ENCODE results near the gene UBE2O.
A peak's percentile ranks its signal among the peaks of the same experiment; 100 is the strongest.

The UBE2O gene

DNA sequence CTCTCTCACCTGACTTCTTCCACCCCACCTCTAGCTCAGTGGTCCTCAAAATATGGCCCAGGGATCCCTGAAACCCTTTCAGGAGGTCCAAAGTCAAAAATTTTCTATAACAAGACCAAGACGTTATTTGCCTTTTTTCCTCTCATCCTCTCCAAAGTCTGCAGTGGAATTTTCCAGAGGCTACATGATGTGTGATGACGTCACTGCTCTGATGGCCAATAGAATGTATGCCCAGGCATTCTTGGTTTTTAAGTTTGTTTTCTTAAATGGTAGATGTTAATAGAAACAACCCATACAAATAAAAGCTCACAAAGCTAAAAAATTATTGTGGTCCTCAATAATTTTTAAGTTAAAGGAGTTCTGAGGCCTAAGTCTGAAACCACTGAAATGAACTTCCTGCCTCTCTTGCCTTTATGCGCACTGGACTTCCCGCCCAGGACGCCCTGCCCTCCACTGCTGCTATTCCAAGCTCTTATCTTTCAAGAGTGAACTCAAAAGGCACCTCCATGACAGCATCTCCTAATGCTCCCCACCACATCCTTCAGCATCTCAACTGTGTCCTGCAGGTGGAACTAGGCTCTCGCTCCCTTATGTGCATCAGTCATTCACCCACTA is 13.5 kb downstream of the UBE2O start:
- no peak for DNase-seq (ENCODE audit: low spot score)

DNA sequence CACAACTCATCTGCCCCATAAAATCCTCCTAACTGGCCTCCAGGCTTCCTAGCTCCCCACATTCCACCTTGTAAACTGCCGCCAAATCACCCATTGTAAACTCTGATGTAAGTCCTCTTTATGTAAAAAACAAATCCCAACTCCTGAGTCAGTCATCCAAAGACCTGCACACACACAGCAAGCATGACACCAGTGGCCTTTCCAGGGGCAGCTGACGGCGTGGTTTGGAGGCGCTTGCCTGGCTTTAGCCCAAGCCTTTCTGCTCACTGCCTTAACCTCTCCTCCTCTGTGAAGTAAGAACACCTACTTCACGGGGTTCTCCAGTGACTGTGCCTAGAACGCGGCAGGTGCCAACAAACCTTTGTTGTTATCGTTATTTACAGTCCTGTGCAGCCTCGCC is 14.0 kb downstream of the UBE2O start:
- DNase-seq (ENCODE audit: low spot score): no peak

DNA sequence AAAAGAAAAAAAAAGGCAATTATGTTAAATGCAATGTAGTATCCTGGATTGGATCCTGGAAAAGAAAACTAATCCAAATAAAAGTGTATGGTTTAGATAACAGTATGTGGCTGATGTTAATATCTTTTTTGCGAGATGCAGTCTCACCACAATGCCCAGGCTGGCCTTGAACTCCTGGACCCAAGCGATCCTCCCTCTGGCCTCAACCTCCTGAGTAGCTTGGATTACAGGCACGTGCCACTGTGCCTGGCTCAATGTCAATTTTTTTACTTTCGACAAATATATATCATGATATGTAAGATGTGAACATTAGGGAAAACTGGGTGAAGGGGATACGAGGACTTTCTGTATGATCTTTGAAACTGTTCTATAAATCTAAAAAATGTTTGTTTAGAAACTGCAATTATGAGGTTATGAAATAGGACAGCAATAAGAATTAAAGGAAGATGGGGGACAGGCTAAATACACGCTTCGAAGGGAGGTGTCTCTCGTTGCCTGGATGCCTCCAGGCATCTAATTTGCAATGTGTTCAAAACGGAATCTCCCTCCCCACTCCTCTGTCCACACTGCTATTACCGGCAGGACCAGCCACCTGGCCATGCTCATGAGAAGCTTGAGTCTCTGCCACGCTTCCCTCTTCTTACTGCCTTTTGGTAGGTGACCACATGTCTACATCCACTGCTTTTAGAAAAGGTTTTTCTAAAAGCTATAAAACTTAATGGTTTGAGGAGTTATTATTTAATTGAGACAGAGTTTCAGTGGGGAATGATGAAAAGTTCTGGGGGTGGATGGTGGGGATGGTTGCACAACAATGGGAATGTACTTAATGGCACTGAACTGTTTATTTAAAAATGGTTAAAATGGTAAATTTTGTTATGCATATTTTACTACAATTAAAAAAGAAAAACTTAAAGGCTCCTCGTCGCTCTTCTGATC is 15.2 kb downstream of the UBE2O start:
- DNase-seq (ENCODE audit: low spot score): no peak

DNA sequence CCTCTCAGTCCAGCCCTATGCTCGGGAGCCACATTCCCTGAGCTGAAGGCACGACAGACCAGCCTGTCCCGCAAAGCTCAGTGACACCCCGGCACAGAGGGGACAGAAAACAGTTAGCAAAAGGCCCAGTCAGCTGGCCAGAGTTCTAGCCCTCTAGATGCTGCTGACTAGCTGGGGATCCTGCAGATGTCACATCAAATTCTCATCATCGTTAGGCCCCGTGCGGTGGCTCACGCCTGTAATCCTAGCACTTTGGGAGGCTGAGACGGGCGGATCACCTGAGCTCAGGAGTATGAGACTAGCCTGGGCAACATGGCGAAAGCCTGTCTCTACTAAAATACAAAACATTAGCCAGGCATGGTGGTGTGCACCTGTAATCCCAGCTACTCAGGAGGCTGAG is 17.2 kb downstream of the UBE2O start:
- DNase-seq (ENCODE audit: low spot score): no peak

DNA sequence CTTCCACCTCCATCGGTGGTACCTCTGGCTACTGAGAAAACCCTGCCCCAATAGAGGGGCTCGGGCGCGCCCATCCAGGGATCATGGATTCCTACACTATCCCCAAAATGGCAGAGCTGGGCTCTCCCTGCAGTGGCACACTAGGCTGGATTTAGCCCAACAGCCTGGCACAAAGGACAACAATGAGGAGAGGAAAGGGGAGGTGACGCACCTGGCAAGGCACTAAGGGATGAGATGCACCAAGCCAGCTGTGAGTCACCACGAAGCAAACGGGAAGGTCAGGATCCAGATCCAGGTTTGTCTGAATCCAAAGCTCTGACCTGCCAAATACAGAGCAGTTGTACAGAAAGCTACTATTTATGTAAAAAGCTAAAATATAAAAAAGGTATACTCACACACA is 18.1 kb downstream of the UBE2O start:
- DNase-seq (ENCODE audit: low spot score): no peak

DNA sequence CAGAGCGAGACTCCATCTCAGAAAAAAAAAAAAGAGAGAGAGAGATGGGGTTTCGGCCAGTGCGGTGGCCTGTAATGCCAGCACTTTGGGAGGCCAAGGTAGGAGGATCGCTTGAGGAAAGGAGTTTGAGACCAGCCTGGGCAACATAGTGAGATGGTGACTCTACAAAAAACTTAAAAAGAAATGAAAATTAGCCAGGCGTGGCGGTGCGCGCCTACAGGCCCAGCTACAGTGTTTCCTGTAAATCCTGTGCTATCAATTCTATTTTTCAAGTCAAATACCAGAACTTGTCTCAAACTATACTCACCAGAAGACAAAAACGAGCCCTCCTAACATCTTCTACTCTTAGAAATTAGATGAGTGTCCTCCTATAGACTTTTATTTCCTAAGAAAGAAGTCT is 19.3 kb downstream of the UBE2O start:
- no peak for DNase-seq (ENCODE audit: low spot score)

DNA sequence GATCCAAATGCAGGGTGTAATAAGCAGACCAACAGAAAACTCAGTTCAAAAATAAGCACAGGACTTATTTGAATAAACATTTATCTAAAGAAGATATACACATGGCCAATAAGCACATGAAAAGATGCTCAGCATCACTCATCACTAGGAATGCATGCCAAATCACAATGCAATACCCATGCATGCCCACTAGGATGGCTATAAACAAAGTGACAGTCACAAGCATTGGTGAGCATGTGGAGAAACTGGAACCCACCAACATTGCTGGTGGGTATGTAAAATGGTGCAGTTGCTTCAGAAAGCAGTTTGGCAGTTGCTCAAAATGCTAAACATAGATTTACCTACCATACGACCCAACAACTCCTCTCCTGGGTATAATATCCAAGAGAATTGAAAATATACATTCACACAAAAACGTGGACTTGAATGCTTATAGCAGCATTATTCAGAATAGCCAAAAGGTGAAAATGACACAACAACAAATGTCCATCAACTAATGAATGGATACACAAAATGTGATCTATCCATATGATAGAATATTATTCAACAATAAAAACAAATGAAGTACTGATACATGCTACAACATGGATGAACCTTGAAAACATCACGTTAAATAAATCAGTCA is 20.1 kb downstream of the UBE2O start:
- peak; percentile 50 for DNase-seq (ENCODE audit: low spot score)

DNA sequence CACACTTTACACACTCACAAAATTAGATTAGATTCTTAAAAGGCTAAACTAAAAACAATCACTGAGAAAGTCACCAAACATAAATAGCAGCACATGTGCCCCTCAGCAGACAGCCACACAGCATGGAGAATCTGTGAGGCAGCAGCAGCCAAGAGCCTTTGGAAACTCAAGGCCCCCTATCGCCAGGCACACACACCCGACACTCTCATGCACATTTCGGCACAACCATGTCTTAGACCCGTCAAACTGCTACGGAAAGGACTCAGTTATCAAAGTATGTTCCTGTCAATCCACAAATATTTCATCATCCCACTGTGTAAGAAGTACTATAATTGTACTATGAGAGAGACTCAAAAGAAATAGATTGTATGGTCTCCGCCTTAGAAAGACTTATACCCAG is 20.9 kb downstream of the UBE2O start:
- no peak for DNase-seq (ENCODE audit: low spot score)

DNA sequence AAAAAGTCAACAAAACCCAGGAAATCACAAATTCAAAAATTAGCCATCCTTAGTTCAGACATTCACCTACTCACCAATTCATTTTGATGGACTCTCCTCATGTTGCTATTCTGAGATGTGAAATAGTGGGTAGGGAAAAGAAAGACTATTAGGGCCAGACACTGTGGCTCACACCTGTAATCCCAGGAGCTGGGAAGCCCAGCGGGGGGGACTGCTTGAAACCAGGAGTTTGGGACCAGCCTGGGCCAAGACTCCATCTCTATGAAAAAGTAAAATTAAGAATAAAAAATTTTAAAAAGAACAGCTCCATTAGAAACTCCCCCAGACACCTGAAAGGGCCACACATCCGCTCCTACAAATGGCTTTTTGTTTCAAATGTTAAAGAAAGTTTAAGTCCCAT is 21.4 kb downstream of the UBE2O start:
- DNase-seq (ENCODE audit: low spot score): no peak

DNA sequence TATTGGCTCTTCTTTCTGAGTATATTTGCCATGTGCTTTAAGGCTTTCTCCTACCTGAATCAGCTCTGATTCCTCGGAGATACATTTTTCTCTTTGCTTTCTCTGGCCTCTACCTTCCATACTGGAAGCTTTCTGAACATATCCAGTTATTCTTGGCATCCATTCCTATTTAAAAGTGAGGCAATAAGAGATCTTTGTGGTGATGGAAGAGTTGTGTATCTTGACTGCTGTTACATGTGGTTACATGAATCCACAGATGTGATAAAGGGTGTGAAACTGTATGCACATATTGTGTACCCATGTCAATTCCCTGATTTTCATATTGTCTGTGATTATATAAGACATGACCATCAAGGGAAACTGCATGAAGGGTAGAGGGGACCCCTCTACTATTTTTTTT is 24.4 kb downstream of the UBE2O start:
- no peak for DNase-seq (ENCODE audit: low spot score)

DNA sequence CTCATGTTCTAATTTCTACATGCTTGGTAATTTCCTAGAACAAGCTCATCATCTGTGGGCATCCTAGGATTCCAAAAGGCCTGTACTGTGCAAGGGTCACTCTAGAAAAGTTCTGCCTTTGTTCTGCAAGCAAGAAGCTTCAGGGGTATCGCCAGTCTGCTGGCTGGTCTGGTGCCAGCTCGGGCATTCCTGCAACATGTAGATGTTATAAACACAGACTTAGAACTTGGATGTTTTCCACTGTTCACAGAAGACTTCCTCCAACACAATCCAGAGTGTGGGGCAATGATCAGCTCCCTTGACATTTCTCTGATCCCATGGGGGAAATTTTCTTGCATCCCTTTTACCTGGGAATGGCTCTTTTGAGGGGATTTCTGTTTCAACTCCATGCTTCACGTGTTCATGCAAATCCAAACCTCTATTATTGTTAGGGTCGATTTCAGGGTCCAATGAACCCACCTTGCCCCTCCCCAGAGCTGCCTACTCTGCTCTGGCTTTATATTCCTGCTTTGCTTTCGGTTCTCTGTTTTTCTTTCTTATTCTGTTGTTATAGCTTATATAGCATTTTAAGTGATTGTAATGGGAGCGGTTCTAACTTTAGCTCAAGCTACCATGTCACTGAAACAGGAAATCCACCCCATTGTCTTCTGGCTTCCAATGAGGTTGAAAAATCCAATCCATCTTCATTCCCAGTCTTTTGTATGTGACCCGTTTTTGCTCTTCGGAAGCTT is 25.3 kb downstream of the UBE2O start:
- no peak for DNase-seq (ENCODE audit: low spot score)

DNA sequence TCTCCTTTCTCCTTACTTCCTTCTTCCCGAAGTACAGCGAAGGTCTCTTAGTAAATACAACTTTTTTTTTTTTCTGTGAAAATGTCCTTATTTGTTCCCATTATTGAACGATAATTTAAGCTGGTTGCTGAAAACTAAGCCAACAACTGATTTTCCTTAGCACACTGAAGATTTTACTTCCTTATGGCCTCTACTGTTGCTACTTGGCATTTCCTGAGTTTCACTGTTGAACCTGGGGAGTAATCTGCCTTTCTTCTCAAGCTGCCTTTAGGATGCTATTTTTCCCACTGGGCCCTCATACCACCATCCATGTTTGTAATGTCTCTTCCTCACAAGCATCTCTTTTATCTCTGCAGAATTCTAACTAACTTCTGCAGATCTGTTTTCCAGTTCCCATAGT is 26.1 kb downstream of the UBE2O start:
- no peak for DNase-seq (ENCODE audit: low spot score)

DNA sequence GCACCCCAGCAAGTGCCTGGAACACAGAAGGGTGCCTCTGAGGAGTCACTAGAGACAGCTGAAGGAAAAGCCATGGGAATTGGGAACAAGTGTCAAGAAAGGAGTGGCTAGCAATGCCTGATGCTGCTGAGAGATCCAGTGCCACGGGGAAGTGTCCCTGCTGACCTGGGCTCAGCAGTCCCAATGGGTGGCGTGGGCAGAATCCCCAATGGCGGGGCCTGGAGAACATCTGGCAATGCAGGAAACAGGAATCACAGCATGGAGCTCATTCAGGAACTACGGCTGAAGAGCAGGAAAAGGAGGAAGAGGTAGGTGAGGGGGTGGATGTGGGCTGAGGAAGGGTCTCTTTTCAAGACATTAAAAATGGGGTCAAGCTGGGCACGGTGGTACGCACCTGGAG is 30.1 kb downstream of the UBE2O start:
- DNase-seq (ENCODE audit: low spot score): no peak

DNA sequence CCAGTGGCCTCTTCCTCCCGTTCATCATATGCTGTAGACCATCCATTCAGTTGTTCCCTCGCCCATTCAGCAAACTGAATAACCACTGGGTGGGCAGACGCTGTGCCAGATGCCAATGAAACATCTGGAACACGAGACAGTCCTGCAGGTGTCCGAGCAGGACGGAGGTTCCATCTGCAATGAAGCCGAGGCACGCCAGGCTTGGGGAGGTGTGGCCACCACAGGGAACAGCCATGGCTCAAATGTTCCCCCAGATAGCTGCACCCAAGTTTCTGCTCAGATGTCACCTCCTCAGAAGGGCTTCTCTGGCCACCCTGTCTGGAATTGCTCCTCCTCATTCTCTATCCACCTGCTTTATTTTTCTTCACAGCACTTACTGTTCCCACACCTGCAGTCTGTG is 30.5 kb downstream of the UBE2O start:
- no peak for DNase-seq (ENCODE audit: low spot score)

DNA sequence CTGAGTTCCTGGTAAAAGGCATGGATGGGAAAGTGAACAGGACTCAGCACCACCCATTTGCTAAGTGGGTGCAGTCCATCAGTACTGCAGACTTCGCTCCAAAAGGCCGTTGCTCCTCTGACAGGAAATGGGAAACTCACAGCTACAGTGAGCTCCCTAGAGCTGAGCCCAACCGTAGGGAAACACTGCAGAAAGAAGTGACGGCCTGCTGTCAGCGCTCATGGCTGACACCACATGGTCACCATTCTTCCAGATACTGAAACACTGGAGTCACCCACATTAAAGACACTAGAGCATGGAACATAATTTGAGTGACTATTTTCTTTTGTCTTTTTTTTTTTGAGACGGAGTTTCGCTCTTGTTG is 31.9 kb downstream of the UBE2O start:
- DNase-seq (ENCODE audit: low spot score): no peak

DNA sequence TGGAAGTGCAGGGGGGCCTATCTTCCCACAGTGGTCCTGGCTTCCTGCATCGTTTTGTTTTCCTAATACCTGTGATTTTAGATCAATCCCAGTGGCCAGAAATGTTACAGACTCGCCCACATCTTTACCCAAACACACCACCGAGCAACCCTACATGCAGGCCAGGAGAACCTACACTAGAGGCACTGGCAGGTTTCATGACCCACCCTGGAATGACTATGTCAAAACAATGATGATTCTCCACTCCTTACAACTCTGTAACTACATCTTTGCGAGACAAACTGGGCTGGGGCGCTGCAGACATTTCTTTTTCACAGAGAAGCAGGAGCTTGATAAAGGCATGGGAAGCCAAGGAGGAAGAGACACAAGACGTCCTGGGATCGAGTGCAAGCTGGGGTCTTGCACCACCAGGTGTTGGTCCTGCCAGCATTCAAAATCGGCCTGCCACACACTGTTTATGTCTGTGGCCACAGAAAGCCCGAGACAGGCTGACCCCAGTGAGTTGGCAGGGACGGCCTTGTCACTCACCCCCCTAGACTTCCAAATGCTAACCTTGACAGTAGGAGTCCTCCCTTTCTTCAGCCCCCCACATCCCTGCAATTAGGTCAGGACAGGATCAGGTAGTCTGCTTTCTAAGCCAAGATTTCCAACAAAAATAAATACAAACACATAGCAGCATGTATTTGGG is 32.5 kb downstream of the UBE2O start:
- no peak for DNase-seq (ENCODE audit: low spot score)

DNA sequence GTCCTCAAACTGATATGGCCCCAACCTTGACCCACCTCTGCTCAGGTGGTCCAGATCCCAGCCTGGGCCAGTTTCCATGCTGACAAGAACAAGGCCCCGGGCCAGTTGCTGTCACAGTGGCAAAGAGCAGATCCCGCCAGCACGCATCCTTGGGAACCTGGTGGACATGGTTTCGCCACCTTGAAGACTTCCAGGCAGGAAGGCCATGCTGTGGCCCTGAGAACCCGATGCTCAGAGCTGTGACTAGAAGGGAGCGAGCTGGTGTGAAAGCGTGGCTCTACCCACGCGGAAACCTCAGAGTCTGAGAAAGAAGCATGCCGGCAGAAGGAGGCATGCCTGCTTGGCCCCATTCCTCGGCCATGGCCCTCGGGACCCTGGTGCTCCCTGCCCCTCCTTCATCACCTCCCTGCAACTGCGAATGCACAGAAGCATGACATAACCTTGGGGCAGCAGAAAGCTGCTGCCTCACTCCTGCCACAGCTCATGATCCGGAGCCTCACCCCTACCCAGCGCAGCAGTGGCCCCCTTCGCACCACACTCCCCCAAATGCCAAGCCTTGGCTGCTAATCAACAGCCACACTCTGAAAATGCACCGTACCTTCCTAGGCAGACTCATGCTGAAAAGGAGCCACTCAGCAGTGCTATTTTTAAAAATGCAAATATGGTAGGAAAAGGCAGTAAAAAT is 33.2 kb downstream of the UBE2O start:
- DNase-seq (ENCODE audit: low spot score): no peak

DNA sequence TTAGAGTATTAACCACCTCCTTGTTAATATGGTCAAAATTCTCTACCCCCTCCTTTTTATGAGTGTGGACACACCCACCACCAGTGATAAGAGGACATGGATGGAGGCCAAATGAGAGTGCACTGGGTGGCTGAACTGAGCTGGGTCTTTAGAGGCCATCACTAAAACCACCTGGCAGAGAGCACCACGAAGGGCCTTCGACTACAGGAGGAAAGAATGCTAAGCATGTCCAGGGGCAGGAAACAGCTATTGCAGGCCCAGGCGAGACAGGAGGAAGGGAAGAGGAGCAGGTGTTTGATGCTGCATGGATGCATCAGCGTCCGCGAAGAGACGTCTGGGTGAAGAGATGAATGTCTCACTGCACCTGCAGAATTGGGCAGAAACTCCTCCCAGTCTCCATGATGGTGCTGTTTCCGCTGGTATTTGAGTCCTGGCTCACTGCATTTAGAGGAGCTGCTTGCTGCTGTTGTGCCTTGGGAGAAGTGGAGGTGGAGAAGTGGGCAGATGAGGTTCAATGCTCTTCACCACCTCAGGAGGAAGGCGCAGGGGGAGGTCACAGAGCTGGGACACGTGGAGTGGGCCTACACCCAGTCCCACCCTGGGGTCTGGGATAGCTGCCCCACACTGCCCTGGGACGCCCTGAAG is 35.3 kb downstream of the UBE2O start:
- peak; percentile 77 for DNase-seq (ENCODE audit: low spot score)

DNA sequence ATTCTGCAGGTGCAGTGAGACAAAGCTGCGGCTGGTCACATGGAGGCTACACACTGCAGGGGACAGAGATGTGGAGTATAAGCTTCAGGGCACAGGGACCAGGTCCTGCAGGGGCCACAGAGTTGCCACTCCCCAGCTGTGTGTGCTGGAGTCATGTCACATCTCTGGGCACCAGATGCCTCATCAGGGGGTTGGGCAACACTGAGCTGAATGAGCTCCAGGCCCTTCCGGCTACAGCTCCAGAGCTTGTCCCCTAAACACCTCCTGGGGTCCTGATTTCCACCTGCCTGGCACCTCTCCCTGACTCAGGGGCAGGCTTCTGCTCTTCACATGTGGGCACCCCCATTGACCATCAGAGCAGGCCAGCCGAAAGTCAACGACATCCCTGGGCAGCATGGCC is 36.1 kb downstream of the UBE2O start:
- DNase-seq (ENCODE audit: low spot score): no peak

DNA sequence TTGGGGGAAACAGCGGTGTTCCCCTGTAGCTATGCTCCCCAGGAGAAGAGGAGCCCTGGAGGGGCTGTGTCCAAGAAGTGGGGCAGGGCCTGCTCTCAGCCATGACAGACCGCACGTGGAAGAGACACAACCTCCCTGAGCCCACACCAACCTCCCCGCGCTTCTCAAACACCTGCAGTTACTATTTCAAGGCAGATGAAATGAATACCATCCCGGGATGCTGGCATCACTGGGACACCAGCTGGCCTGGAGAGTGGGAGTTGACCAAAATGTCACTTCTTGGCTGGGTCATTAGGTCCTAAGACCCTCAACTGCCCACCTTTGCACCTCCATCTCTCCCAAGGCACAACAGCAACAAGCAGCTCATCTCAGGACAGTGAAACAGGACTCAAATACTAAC is 36.5 kb downstream of the UBE2O start:
- DNase-seq (ENCODE audit: low spot score): no peak

DNA sequence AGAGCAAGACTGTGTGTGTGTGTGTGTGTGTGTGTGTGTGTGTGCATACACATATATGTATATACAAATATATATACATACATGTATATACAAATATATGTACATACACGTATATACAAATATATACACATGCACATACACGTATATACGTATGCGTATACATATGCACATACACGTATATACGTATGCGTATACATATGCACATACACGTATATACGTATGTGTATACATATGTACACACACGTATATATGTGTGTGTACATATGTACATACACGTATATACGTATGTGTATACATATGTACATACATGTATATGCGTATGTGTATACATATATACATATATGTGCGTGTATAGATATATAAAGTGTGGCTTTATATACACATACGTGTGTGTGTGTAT is 37.2 kb downstream of the UBE2O start:
- DNase-seq (ENCODE audit: low spot score): no peak
